Activated gamma-delta T cell (primary cell): Measurements from ENCODE around the gene TMX1.

Source experiments
- DNase-seq: peaks from one replicate; lab custom pipeline; 2025; lab: John Stamatoyannopoulos, UW

The TMX1 gene

DNA sequence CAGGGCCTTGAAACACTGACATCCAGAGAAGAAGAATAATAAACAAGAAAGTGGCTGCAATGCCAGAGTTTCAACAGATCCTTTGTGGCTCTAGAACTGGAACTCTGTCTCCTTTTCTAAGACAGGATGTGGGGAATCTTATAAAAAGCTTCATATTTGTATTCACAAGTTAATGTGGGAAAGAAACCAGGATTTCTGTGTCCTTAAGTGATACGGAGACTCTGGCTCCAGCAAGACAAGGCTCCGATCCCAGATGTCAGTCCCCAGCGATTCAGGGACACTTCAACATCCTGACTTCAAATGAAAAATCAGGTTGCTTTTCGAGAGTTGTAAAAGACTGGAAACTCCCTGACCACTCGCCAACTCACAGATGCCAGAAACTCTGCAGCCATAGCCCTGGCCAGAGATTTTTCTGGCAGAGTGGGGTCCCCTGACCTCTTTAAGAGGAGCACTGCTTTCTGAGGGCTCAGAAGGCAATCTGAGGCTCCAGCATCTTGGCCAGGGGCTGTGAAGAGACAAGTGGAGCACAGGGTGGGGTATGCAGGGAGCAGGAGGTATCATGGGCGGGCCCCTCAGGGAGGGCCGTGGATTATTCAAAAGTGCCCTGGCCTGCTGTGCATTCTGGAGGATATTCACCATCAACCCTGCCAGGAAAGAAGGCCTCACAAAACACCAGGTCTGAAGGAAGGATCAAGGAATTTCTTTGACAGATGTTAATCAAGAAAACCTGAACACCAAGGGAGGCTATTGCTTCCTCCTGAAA lies 53.3 kb downstream of the TMX1 start:
- no peak for DNase-seq

GRCh38 chr14:51293912-51294389 lies 53.9 kb downstream of the TMX1 start:
- no peak for DNase-seq

DNA sequence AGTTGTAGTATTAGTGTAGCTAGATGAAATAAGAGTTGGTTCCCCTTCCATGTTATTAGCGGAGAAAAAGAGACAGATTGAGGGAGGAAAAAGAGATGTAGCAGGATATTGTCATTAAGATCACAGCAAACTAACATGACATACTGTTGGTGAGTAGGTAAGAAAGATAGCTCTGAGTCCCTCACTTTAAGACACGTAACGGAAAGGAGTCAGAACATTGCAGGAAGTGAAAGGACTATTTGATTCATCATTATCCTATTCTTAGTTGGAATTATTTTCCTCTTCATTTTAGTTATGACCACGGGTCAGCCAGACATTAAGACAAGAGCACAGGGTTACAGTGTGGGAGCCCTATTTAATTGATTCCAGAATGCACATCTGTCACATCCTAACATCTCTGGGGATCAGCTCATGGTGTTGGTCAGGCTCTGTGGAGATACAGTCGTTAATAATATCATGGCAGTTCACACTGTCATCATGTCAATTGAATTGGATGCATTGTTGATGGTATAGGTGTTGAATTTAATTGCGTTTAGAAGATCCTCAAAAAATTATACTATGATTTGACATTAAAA lies 55.0 kb downstream of the TMX1 start:
- DNase-seq: no peak

- no peak for DNase-seq
Observed at GRCh38 chr14:51295646-51296263, 55.7 kb downstream of the TMX1 start.

- DNase-seq: no peak
Observed at GRCh38 chr14:51297066-51297465, 57.0 kb downstream of the TMX1 start.

DNA sequence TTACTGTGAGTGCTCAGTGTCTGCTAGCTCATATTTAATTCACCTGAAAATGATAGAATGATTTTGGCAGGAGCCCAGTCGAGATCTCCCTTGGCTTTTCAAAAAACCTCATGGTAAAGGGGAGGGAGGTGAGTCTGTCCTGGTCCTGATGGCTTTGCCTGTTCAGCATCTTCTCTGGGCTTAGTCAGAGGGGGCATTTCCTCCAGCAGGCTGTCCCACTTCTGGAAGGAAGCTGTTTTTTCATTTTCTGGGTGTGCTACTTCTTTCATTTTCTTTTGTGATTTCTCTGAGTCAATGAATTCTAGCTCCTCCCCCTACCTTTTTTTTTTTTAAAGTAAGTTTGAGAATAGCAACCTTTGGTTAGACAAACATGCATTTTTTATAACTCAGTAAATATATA lies 58.8 kb downstream of the TMX1 start:
- no peak for DNase-seq

GRCh38 chr14:51302295-51303030 lies 62.4 kb downstream of the TMX1 start:
- no peak for DNase-seq

DNA sequence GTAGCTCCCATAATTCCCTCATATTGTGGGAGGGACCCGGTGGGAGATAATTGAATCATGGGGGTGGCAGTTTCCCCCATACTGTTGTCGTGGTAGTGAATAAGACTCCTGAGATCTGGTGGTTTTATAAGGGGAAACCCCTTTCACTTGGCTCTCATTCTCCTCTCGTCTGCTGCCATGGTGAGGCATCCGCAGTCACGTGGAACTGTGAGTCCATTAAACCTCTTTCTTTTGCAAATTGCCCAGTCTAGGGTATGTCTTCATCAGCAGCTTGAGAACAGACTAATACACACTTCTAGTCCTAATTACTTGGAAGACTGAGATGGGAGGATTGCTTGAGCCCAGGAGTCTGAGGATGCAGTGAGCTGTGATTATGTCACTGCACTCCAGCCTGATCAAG lies 64.4 kb downstream of the TMX1 start:
- no peak for DNase-seq

DNA sequence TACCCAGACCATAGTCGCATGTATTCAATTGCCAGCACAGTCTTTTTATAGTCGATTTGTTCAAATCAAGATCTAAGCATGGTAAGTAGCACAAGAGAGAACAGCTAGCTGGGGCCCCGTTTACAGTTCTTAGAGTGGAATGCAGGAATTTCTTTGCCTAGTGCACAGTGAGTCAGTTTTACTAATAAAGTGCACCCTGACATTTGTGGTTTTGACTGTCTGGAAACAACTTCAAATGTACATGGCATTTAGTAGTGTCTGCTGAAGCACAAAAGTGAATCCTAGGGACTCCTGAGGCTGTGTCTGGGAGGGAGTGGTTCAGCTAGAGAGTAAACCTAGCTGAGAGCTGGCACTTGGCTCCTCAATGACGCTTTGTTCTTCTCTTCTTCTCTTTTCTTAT lies 64.9 kb downstream of the TMX1 start:
- DNase-seq: no peak

GRCh38 chr14:51305751-51306150 lies 65.7 kb downstream of the TMX1 start:
- DNase-seq: no peak
